ENCODE results near the gene ECHDC3.
"Not testable (repeated sequence)": the region's sequence is repeated elsewhere in the genome, so short reads cannot be mapped to it uniquely, and the experiment has no call there.

Gene ECHDC3

DNA sequence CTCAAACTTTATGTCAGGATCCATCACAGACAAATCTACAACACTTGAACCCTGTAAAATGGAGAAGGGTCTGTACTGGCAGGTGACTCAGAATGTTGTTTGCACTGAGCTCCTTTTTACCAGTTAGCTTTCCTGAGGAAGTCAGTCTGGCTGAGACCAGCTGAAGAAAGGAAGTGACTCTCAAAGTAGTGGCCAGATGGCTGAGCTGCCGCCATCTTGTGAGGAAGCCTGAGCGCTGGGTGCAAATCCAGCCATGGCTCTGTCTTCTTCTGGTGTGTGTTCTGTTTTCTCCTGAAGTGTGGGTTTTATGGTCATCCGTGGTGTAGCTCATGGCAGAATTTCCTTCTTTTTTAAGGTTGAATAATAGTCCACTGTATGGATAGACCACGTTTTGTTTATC lies 25.5 kb upstream of the ECHDC3 start:
- no peak for DNase-seq

- DNase-seq, result no peak
Observed at GRCh38 chr10:11719496-11720259, 22.5 kb upstream of the ECHDC3 start.

- DNase-seq, result peak in 1 of 2 donors; percentile 66
Observed at GRCh38 chr10:11720260-11720741, 21.9 kb upstream of the ECHDC3 start.

GRCh38 chr10:11721806-11722205 lies 20.4 kb upstream of the ECHDC3 start:
- no peak for DNase-seq

DNA sequence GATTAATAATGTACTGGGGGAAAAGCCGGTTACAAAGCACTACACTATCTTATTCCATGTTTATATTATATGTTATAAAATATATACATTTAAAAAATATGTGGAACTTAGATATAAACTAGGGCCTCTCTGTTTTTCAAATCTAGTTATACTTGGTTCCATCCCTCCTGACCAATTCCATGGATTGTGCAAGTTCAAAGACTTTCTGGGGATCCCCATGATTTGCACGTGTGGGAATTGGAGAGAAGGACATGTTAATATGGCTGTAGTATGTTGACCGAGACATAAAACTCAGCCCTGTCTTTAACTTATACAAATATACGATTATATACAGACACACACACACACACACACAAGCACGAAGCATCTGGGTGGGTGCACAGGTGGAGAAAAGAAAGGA lies 18.8 kb upstream of the ECHDC3 start:
- DNase-seq, result no peak

DNA sequence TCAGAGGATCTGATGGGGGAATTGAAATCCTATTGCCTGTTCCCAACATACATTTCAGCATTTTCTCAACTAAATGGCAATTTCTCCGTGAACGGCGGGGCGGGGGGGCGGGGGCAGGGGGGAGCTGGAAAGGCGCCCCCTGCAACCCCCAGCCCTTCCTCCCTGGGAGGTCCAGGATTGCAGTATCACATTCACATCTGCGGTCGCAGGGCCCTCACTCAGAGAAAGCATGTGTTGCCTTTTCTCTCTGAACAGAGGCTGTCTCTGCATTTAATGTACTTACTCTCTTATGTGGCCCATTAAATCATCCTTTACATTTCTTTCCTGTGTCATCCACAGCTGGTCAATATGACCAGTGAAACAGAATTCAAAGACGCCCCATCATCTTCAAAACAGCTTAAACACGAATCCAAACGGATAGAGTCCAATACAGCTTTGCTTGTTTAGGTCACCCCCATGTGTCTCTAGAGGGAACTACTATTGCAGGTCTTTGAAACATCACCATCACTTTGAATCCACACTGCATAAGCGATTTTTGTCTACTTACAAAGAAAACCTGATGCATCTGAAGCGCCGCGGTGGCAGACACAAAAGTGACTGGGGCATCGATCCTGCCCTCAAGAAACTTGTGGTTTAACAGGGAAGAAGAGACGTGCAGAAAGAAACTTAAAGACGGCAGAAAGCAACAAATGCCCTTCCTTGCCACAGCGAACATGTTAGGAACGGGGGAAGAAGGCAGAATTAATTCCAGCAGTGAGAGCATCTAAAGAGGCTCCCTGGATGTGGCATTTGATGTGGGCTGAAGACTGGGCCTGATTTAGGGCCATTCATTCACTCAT lies 17.0 kb upstream of the ECHDC3 start:
- peak in 1 of 2 donors; percentile 63 for DNase-seq

- no peak for DNase-seq
Observed at GRCh38 chr10:11725912-11726311, 16.3 kb upstream of the ECHDC3 start.

GRCh38 chr10:11727563-11727962 lies 14.6 kb upstream of the ECHDC3 start:
- DNase-seq, result no peak

DNA sequence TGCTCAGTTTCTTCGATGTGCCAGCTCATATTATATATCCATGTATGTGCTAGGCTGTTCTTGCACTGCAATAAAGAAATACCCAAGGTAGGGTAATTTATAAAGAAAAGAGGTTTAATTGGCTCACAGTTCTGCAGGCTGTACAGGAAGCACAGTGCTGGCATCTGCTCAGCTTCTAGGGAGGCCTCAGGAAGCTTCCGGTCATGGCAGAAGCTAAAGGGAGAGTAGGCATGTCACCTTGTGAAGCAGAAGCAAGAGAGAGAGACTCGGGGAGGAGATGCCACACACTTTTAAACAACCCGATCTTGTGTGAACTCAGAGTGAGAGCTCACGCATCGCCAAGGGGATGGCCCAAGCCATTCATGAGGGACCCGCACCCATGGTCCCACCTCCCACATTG lies 13.8 kb upstream of the ECHDC3 start:
- no peak for DNase-seq

- no peak for DNase-seq
Observed at GRCh38 chr10:11729790-11730315, 12.3 kb upstream of the ECHDC3 start.

DNA sequence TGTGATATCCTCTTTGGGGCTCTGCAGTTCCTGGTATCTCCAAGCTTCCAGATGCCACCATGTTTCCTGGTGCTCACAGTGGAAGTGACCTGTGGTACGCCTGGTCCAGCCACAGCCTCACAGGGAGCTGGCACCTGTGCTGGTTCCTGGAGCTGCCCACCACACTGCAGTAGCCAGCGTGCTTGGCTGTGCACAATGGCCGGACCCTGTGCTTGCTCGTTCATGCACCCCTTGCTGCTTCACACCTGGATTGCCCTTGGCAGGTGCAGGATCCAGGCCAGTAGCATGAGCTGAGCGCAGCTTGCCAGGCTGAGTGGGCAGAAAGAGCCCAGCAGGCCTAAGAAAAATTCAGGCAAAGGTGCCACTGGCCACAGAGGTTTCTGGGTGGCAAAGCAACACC lies 11.4 kb upstream of the ECHDC3 start:
- DNase-seq, result no peak

DNA sequence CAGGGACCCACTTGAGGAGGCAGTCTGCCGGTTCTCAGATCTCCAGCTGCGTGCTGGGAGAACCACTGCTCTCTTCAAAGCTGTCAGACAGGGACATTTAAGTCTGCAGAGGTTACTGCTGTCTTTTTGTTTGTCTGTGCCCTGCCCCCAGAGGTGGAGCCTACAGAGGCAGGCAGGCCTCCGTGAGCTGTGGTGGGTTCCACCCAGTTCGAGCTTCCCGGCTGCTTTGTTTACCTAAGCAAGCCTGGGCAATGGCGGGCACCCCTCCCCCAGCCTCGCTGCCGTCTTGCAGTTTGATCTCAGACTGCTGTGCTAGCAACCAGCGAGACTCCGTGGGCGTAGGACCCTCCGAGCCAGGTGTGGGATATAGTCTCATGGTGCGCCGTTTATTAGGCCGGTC lies 5.4 kb upstream of the ECHDC3 start:
- DNase-seq, result not testable (repeated sequence)

GRCh38 chr10:11737258-11738032 lies 4.7 kb upstream of the ECHDC3 start:
- DNase-seq, result not testable (repeated sequence)

DNA sequence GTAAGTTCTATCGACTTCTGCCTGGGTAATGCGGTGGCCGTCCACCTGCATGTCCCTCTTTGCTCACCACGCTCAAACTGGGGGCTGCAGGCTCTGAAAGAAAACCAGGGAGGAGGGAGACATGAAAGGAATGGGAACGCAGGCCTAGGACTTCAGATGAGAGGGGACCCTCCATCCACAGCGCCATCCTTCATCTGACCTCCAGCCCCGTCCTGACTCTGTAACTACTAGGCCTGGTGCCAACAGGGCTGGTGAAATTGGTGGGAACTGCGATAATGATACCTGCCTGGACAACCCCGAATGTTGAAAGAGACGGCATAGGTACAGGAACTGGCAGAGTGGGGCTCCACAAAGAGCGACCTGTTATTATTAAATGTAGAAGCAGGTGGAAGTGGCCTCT lies 1.3 kb upstream of the ECHDC3 start:
- no peak for DNase-seq

- DNase-seq, result no peak
Observed at GRCh38 chr10:11741608-11742007, 574 bp upstream of the ECHDC3 start.

DNA sequence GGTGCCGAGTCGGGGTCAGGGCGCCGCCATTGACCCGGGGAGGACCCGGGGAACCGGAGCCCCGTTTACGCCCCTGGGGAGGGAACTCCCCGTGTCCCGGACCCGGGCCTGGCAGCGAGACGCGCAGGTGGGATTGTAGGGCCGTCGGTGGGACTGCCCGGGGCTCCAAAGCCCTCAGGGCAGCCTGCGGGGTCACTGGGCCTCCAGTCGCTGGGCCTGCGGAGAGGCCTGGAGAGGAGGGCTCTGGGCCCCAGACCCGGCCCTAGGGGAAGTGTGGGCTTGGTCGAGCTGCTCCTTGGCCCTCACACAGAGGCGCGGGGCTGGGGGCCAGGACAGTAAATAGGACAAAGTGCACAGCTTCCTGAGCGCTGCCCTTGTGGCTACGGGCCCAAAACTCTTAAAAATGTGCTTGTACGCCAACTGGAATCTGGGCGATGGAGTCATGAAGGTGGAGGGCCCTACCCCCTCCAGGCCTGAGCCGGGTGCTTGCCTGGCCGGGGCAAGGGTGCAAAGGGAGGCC lies 657 bp downstream of the ECHDC3 start:
- DNase-seq, result no peak

GRCh38 chr10:11743461-11744338 lies 1.5 kb downstream of the ECHDC3 start:
- no peak for DNase-seq

GRCh38 chr10:11745045-11745444 lies 2.9 kb downstream of the ECHDC3 start:
- no peak for DNase-seq

- DNase-seq, result no peak
Observed at GRCh38 chr10:11746883-11747539, 4.8 kb downstream of the ECHDC3 start.

GRCh38 chr10:11748866-11749265 lies 6.7 kb downstream of the ECHDC3 start:
- no peak for DNase-seq

- DNase-seq, result no peak
Observed at GRCh38 chr10:11750420-11750819, 8.2 kb downstream of the ECHDC3 start.
